HEK293 (cell line): ENCODE data around the gene YBX3.

ENCODE experiments used
- CTCF ChIA-PET: fragments of 350-600 bp; formaldehyde crosslinking; extraction: SDS; loops from one replicate; lab custom pipeline; 2021; ENCODE audit warnings: antibody characterized with exemption; lab: Yijun Ruan, JAX
- POLR2A ChIA-PET: fragments of 300-600 bp; formaldehyde crosslinking; extraction: SDS; loops from one replicate; lab custom pipeline; 2020; ENCODE audit warnings: antibody characterized with exemption, inconsistent platforms; lab: Yijun Ruan, JAX
- H3K27ac ChIP-seq: fragments of 200-500 bp; sonication (Bioruptor generic); 2 replicates; pipeline ENCODE4 v1.5.1; 2014; ENCODE audit warnings: low read depth, low read length, control low read depth, inconsistent platforms; ENCODE audit errors: extremely low read depth
- H3K36me3 ChIP-seq, 2 experiments: fragments of 200-500 bp in 1 of 2; sonication (Bioruptor generic) in 1 of 2; 1 replicate in 1 of 2; 2 replicates in 1 of 2; pipeline ENCODE4 v1.5.1; 2014 to 2017; ENCODE audit warnings: inconsistent platforms in 2 of 2, low read length in 2 of 2; ENCODE audit not compliant: control insufficient read depth in 2 of 2, insufficient read depth in 1 of 2
- H3K4me1 ChIP-seq: fragments of 200-500 bp; sonication (Bioruptor generic); 2 replicates; pipeline ENCODE4 v1.5.1; 2014; ENCODE audit warnings: mild to moderate bottlenecking, low read length, inconsistent platforms; ENCODE audit not compliant: control insufficient read depth, insufficient read depth
- H3K4me3 ChIP-seq: 2 replicates; pipeline ENCODE4 v1.5.1; 2011; ENCODE audit warnings: low read depth, mild to moderate bottlenecking, control low read depth, low read length, moderate library complexity
- H3K9me3 ChIP-seq: fragments of 200-500 bp; sonication (Bioruptor generic); 2 replicates; pipeline ENCODE4 v1.5.1; 2014; ENCODE audit warnings: low read depth, low read length, inconsistent platforms; ENCODE audit not compliant: control insufficient read depth, insufficient read depth
- GFI1B ChIP-seq: fragments of 450-650 bp; formaldehyde crosslinking; IDR thresholded peaks from 2 replicates; pipeline ENCODE4 v1.5.1; 2016; ENCODE audit warnings: missing biosample characterization, missing genetic modification characterization
- OSR2 ChIP-seq: fragments of 450-650 bp; formaldehyde crosslinking; IDR thresholded peaks from 2 replicates; pipeline ENCODE4 v1.5.1; 2016; ENCODE audit warnings: missing biosample characterization, missing genetic modification characterization
- PATZ1 ChIP-seq: fragments of 450-650 bp; formaldehyde crosslinking; IDR thresholded peaks from 2 replicates; pipeline ENCODE4 v1.5.1; 2016; ENCODE audit warnings: missing biosample characterization, missing genetic modification characterization
- PRDM10 ChIP-seq: fragments of 450-650 bp; formaldehyde crosslinking; IDR thresholded peaks from 2 replicates; pipeline ENCODE4 v1.5.1; 2016; ENCODE audit warnings: missing biosample characterization, missing genetic modification characterization
- PRDM6 ChIP-seq: fragments of 450-650 bp; formaldehyde crosslinking; IDR thresholded peaks from 2 replicates; pipeline ENCODE4 v1.5.1; 2017; ENCODE audit warnings: missing biosample characterization, missing genetic modification characterization
- SCRT2 ChIP-seq: fragments of 450-650 bp; formaldehyde crosslinking; IDR thresholded peaks from 2 replicates; pipeline ENCODE4 v1.5.1; 2016; ENCODE audit warnings: missing biosample characterization, missing genetic modification characterization
- WT1 ChIP-seq: fragments of 450-650 bp; formaldehyde crosslinking; IDR thresholded peaks from 2 replicates; pipeline ENCODE4 v1.5.1; 2016; ENCODE audit warnings: missing biosample characterization, missing genetic modification characterization
- ZBTB17 ChIP-seq: fragments of 450-650 bp; formaldehyde crosslinking; IDR thresholded peaks from 2 replicates; pipeline ENCODE4 v1.5.1; 2016; ENCODE audit warnings: missing biosample characterization, missing genetic modification characterization
- ZNF155 ChIP-seq: fragments of 450-650 bp; formaldehyde crosslinking; IDR thresholded peaks from 2 replicates; pipeline ENCODE4 v1.5.1; 2016; ENCODE audit warnings: missing biosample characterization, missing genetic modification characterization
- ZNF169 ChIP-seq: fragments of 450-650 bp; formaldehyde crosslinking; IDR thresholded peaks from 2 replicates; pipeline ENCODE4 v1.5.1; 2016; ENCODE audit warnings: missing biosample characterization, missing genetic modification characterization
- ZNF2 ChIP-seq: fragments of 450-650 bp; formaldehyde crosslinking; IDR thresholded peaks from 2 replicates; pipeline ENCODE4 v1.5.1; 2016; ENCODE audit warnings: missing biosample characterization, missing genetic modification characterization
- ZNF248 ChIP-seq: fragments of 450-650 bp; formaldehyde crosslinking; IDR thresholded peaks from 2 replicates; pipeline ENCODE4 v1.5.1; 2017; ENCODE audit warnings: missing biosample characterization, missing genetic modification characterization
- ZNF266 ChIP-seq: fragments of 450-650 bp; formaldehyde crosslinking; IDR thresholded peaks from 2 replicates; pipeline ENCODE4 v1.5.1; 2016; ENCODE audit warnings: missing biosample characterization, missing genetic modification characterization, low read depth
- ZNF335 ChIP-seq: fragments of 450-650 bp; formaldehyde crosslinking; conservative IDR thresholded peaks from 2 replicates; pipeline ENCODE4 v1.5.1; 2016; ENCODE audit warnings: missing biosample characterization, missing genetic modification characterization
- ZNF354C ChIP-seq: fragments of 450-650 bp; formaldehyde crosslinking; IDR thresholded peaks from 2 replicates; pipeline ENCODE4 v1.5.1; 2016; ENCODE audit warnings: missing biosample characterization, missing genetic modification characterization, low read depth, borderline replicate concordance
- ZNF391 ChIP-seq: fragments of 450-650 bp; formaldehyde crosslinking; IDR thresholded peaks from 2 replicates; pipeline ENCODE4 v1.5.1; 2016; ENCODE audit warnings: low read depth, missing biosample characterization, missing genetic modification characterization, borderline replicate concordance
- ZNF600 ChIP-seq: fragments of 450-650 bp; formaldehyde crosslinking; IDR thresholded peaks from 2 replicates; pipeline ENCODE4 v1.5.1; 2016; ENCODE audit warnings: missing biosample characterization, missing genetic modification characterization
- ZNF645 ChIP-seq: fragments of 450-650 bp; formaldehyde crosslinking; IDR thresholded peaks from 2 replicates; pipeline ENCODE4; 2016; ENCODE audit warnings: missing biosample characterization, missing genetic modification characterization
- ZNF768 ChIP-seq: fragments of 450-650 bp; formaldehyde crosslinking; IDR thresholded peaks from 2 replicates; pipeline ENCODE4 v1.5.1; 2018; ENCODE audit warnings: missing biosample characterization, mild to moderate bottlenecking, missing genetic modification characterization
- ZSCAN16 ChIP-seq: fragments of 450-650 bp; formaldehyde crosslinking; IDR thresholded peaks from 2 replicates; pipeline ENCODE4 v1.5.1; 2016; ENCODE audit warnings: missing biosample characterization, missing genetic modification characterization
- ZXDB ChIP-seq: fragments of 450-650 bp; formaldehyde crosslinking; IDR thresholded peaks from 2 replicates; pipeline ENCODE4 v1.5.1; 2016; ENCODE audit warnings: missing biosample characterization, missing genetic modification characterization

YBX3 gene

DNA sequence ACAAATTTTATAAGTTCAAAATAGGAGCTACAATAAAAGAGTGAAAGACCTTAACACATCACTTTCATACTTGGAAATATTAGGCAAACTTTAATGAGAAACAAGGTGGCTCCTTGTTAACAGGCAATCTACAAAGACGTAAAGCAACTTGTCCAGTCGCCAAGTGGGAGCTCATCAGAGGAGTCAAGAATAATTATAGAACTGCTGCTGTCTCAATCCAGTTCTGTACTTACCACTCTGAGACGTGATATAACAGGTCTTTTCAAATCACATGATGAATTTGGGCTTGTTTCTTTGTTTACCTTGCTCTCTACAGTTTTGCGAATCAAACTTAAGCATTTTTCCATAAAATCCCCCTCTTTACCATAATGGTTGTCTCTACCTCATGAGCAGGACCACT, 3.6 kb downstream of the YBX3 start:
- Histone ChIP-seq H3K36me3 (peaks cover 12 to 18% of the 10 kb centered on the region in 2 experiments), H3K4me3 (peak overlapping the region; percentile 26), H3K4me1 (peaks cover 40% of the 10 kb centered on the region), H3K9me3 (no peaks in the 10 kb centered on the region), H3K27ac (no peak overlapping the region)
- CTCF ChIA-PET = interaction anchor here (0.6 to 2.3 kb wide), 3 partner anchors 27 to 480 kb away, joined by 3 to 11 read pairs (median 4); no protein-coding TSS in a partner anchor
- POLR2A ChIA-PET = no interaction called here
- peak; percentile 67 for TF ChIP-seq ZNF335 (tag by site-specific recombination)
- TF ChIP-seq OSR2 = peak; percentile 47; the same call in 1 of the 2 replicates
- peak; percentile 96 for TF ChIP-seq PRDM10 (tag by site-specific recombination)
- peak; percentile 43; the same call in 1 of the 2 replicates for TF ChIP-seq SCRT2 (tag by site-specific recombination)
- no peak for TF ChIP-seq ZNF169 (tag by site-specific recombination)
- no peak for TF ChIP-seq ZNF2 (tag by site-specific recombination)

DNA sequence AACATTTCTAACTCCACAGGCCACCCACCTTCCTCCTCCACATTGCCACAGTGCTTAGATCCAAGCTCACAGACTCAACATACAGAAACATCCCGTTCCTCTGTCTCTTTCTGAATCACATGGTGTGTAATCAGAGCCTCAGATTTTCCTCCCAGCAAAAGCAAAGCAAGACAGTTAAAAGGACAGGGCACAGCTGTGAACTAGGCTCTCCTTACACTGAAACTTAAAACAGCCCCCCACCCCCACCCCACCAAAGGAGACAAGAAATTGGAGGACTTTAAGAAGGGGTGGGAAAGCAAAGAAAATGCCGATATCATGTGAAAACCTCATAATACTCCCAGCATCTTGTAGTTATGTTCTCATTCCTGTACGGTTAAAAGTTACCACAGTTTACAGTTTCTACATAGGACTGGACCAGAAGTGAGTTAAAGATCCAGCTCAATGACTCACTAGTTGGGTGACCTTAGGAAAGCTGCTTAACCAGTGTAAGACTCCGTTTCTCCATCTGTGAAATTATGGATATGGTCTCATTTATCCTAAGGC, 4.8 kb downstream of the YBX3 start:
- CTCF ChIA-PET = interaction anchor here (0.5 to 2.3 kb wide), 2 partner anchors 16 to 32 kb away, joined by 3 to 11 read pairs; no protein-coding TSS in a partner anchor
- TF ChIP-seq ZSCAN16 (tag by site-specific recombination) (peak; percentile 99), WT1 (tag by site-specific recombination) (peak; percentile 18), ZNF600 (tag by site-specific recombination) (0 out of 2 replicates have a peak, but pooled peaks have one; percentile 44), ZNF266 (no peak), ZXDB (tag by site-specific recombination) (peak; percentile 30; the same call in 1 of the 2 replicates), ZNF645 (tag by site-specific recombination) (no peak), GFI1B (tag by site-specific recombination) (peak; percentile 88), ZNF354C (tag by site-specific recombination) (no peak), ZNF248 (no peak), ZNF768 (tag by site-specific recombination) (no peak), PRDM6 (tag by site-specific recombination) (peak; percentile 19; the same call in 1 of the 2 replicates), ZNF391 (tag by site-specific recombination) (no peak), PATZ1 (tag by site-specific recombination) (peak; percentile 46; the same call in 1 of the 2 replicates), ZNF155 (no peak), ZBTB17 (tag by site-specific recombination) (peak; percentile 12; the same call in 1 of the 2 replicates)
- TF ChIP-seq, all 188 proteins: peak for 8
- Histone ChIP-seq H3K36me3 (peaks cover 22 to 29% of the 10 kb centered on the region in 2 experiments), H3K27ac (no peak overlapping the region), H3K4me1 (peaks cover 36% of the 10 kb centered on the region), H3K9me3 (no peaks in the 10 kb centered on the region), H3K4me3 (peak overlapping the region; percentile 6)
- POLR2A ChIA-PET = no interaction called here
